ENCODE measurements around the gene ZDHHC8.

- TF ChIP-seq CTCF (IDR thresholded peaks at IDR 0.05; ENCODE audit: low read depth, low read length, poor library complexity, severe bottlenecking) (no peak), EZH2phosphoT487 (IDR thresholded peaks at IDR 0.05; ENCODE audit: borderline replicate concordance, low read length) (no peak)
These were observed 17.9 kb upstream of the ZDHHC8 start for GRCh38 chr22:20113551-20114310.

Measured in DOHH2 (cell line).